CD4-positive, alpha-beta memory T cell (primary cell): ENCODE results near the gene PLPPR1. TPM values are rescaled to one million over a fixed set of nuclear protein-coding genes. Genes with fewer than 3 reads are reported as not detected.

ENCODE experiments used
- CTCF ChIA-PET: fragments of 350-600 bp; sonication (Branson Sonifier 250); formaldehyde crosslinking; loops from one replicate; lab custom pipeline; 2021; ENCODE audit warnings: inconsistent platforms; ENCODE audit not compliant: partially characterized antibody; lab: Charles Lee
- POLR2A ChIA-PET: fragments of 350-600 bp; sonication (Branson Sonifier 250); formaldehyde crosslinking; loops from one replicate; lab custom pipeline; 2021; ENCODE audit not compliant: partially characterized antibody; lab: Charles Lee
- DNase-seq, 5 donors: peaks; one replicate each; pipeline versions ENCODE4 v3.0.0 to v3.0.0-alpha.2; 2020 to 2022; ENCODE audit warnings: mixed read lengths in 1 of 5
- H3K27ac ChIP-seq: one replicate; pipeline ENCODE4 v1.7.0; 2013; ENCODE audit warnings: low read depth, low read length
- H3K27me3 ChIP-seq: 2 replicates; pipeline ENCODE4 v1.7.0; 2013; ENCODE audit warnings: mild to moderate bottlenecking, low read length, moderate library complexity; ENCODE audit not compliant: insufficient read depth
- H3K36me3 ChIP-seq: 2 replicates; pipeline ENCODE4 v1.7.0; 2013; ENCODE audit warnings: mild to moderate bottlenecking, low read length, moderate library complexity; ENCODE audit not compliant: insufficient read depth
- H3K4me1 ChIP-seq: 2 replicates; pipeline ENCODE4 v1.7.0; 2013; ENCODE audit warnings: mild to moderate bottlenecking, low read length, moderate library complexity; ENCODE audit not compliant: insufficient read depth
- H3K4me3 ChIP-seq, 2 donors: one replicate each; pipeline ENCODE4 v1.7.0; 2013; ENCODE audit warnings: low read length in 2 of 2, mild to moderate bottlenecking in 1 of 2
- H3K9me3 ChIP-seq, 2 donors: one replicate each; pipeline ENCODE4 v1.7.0; 2013; ENCODE audit warnings: low read length in 2 of 2, control low read depth in 1 of 2; ENCODE audit not compliant: control insufficient read depth in 1 of 2
- H3K27ac Mint-ChIP-seq, 7 donors: one replicate each; pipeline ENCODE4 v1.8.0; 2020 to 2021; ENCODE audit warnings: mixed read lengths in 7 of 7, mild to moderate bottlenecking in 6 of 7, inconsistent platforms in 3 of 7, moderate library complexity in 3 of 7
- H3K27me3 Mint-ChIP-seq, 2 donors: one replicate each; pipeline ENCODE4 v1.8.0; 2020 to 2021; ENCODE audit warnings: mixed read lengths in 2 of 2
- H3K36me3 Mint-ChIP-seq, 2 donors: one replicate each; pipeline ENCODE4 v1.8.0; 2020 to 2021; ENCODE audit warnings: mixed read lengths in 2 of 2, inconsistent platforms in 1 of 2, mild to moderate bottlenecking in 1 of 2
- H3K4me1 Mint-ChIP-seq, 4 donors: one replicate each; pipeline ENCODE4 v1.8.0; 2020 to 2021; ENCODE audit warnings: mixed read lengths in 4 of 4, mild to moderate bottlenecking in 1 of 4
- H3K4me3 Mint-ChIP-seq, 8 donors: one replicate each; pipeline ENCODE4 v1.8.0; 2020 to 2021; ENCODE audit warnings: mixed read lengths in 8 of 8, mild to moderate bottlenecking in 7 of 8, moderate library complexity in 6 of 8, inconsistent platforms in 3 of 8
- H3K9me3 Mint-ChIP-seq, 8 donors: one replicate each; pipeline ENCODE4 v1.8.0; 2020 to 2021; ENCODE audit warnings: mixed read lengths in 8 of 8, mild to moderate bottlenecking in 5 of 8, inconsistent platforms in 3 of 8, moderate library complexity in 1 of 8
- intact Hi-C: fragments of 100-400 bp; cut with micrococcal nuclease; formaldehyde crosslinking; loops from one replicate; pipeline ENCODE4 v1.15.1; 2023
- polyA plus RNA-seq, 2 donors: library from polyadenylated mRNA; unstranded; fragments of 300-500 nt; fragmentation: Illumina TruSeq; gene quantifications; one replicate each; pipeline ENCODE4 v1.2.3, GENCODE V29; 2021
- total RNA-seq, 2 experiments: library from RNA; stranded (reverse); gene quantifications; one replicate each; pipeline ENCODE4 v1.2.3, GENCODE V29; 2021

Gene PLPPR1
- total and polyA plus RNA-seq, 4 experiments from 2014 or later: not detected

DNA sequence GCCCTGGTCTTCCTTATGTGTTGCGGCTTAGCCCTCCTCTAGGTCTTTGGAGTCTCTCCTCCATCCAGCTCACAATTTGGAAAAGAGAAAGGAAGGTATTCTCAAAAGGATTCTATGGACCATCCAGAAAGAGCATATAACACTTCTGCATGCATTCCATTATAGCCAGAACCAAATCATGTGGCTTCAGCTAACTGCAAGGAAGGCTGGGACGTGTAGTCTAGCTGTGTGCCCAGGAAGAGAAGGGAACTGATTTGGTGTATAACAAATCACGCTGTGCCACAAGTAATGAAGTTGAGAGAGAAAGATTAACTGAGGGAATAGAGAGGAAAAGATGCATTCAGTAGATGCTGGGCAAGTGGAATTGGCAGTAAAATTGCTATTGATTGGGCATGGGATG is 43.7 kb downstream of the PLPPR1 start:
- DNase-seq: no peak
- H3K36me3 ChIP-seq: no peaks in the 10 kb centered on the region
- POLR2A ChIA-PET: no interaction called here
- CTCF ChIA-PET: no interaction called here
- intact Hi-C loops: no loop called here
- H3K27ac ChIP-seq: no peak overlapping the region
- no peaks in the 10 kb centered on the region for H3K4me1 ChIP-seq
- H3K36me3 Mint-ChIP-seq: no peaks in the 10 kb centered on the region
- no peak overlapping the region for H3K4me3 ChIP-seq
- H3K27ac Mint-ChIP-seq: no peak overlapping the region
- no peak overlapping the region for H3K4me3 Mint-ChIP-seq
- no peaks in the 10 kb centered on the region for H3K27me3 Mint-ChIP-seq
- H3K9me3 ChIP-seq: no peaks in the 10 kb centered on the region
- no peaks in the 10 kb centered on the region for H3K27me3 ChIP-seq
- H3K4me1 Mint-ChIP-seq: no peaks in the 10 kb centered on the region
- peaks cover 0 to 4% (median 0%) of the 10 kb centered on the region in 8 donors for H3K9me3 Mint-ChIP-seq

DNA sequence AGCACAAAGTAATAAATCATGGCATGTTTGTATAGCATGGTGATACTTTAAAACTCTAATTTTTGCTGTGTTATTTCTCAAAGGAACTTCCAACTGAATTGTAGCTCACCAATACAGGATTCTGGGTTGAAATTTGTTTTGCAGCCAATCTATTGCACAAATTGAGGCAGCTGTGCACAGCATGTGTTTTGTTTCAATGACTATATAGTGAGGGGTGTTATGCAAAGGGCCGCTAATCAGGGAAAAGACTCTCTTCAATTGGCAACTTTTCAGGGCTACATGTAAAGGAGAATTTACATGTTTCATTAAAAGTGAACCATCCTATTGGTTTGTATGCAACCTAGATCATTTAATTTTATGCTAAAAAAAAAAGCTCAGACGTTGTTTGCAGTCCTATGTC is 44.6 kb downstream of the PLPPR1 start:
- Histone ChIP-seq H3K4me1 (no peaks in the 10 kb centered on the region), H3K4me3 (no peak overlapping the region), H3K27ac (no peak overlapping the region), H3K9me3 (no peaks in the 10 kb centered on the region), H3K27me3 (no peaks in the 10 kb centered on the region), H3K36me3 (no peaks in the 10 kb centered on the region)
- no peak overlapping the region for H3K27ac Mint-ChIP-seq
- no peaks in the 10 kb centered on the region for H3K36me3 Mint-ChIP-seq
- intact Hi-C loops: no loop called here
- no peak for DNase-seq
- H3K4me1 Mint-ChIP-seq: no peaks in the 10 kb centered on the region
- H3K4me3 Mint-ChIP-seq: no peak overlapping the region
- POLR2A ChIA-PET: no interaction called here
- no peaks in the 10 kb centered on the region for H3K27me3 Mint-ChIP-seq
- H3K9me3 Mint-ChIP-seq: peaks cover 0 to 4% (median 0%) of the 10 kb centered on the region in 8 donors
- CTCF ChIA-PET: no interaction called here

DNA sequence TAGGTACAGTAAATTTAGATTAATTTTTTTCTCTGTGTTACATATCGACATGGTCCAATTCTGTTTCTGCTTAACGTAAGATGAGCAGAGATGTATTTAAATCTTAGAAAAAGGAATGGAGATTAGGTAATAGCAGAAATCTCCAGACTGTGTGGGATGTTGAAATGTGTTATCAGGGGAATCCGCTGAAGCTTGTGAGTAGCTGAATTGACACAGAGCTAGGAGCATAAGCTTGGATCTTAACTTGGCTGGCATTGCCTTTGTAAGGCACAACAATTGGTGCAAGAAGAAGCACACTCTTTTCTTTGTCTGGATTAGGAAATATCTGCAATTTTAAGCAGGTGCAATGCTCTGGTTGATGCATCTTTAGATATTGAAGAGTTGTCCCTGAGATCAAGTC is 53.1 kb downstream of the PLPPR1 start:
- Mint-ChIP-seq H3K36me3 (no peaks in the 10 kb centered on the region), H3K9me3 (peaks cover 0 to 4% (median 0%) of the 10 kb centered on the region in 8 donors)
- intact Hi-C loops: no loop called here

DNA sequence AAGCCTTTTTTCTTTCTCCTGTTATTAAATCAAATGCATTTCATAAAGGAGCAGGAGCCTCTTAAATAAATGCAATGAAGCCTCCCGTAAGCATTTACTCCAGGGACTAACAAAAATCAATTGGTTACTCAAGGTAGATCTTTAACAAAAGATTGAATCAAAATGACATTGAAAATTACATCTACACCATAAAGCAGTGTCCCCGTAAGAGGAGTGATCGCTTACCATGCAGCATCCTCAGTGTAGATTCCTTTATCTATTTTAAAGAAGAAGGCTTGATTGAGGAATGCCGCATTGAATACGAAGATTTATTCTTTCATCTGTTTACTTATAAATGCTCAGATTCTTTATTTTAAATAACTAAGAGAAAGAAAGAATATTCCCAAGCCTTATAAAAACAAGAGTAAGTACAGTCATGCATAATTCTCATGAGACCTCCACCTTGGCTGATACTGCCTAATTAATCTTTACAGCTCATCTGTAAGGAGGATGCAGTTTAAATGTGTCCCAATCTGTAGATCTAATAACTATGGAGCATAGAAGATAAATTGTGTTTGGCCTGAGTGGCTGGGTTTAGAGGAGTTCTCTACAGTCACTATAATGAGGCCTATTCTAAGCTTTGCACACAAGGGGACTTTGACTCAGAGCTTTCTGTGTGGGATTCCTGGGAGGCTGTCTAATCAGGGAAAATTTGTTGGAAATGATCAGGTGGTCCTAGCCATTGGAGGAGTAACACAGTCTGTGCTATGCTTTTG is 55.1 kb downstream of the PLPPR1 start:
- intact Hi-C loops: no loop called here
- ChIA-PET CTCF (no interaction called here), POLR2A (no interaction called here)
- Histone ChIP-seq H3K27me3 (no peaks in the 10 kb centered on the region), H3K4me3 (no peak overlapping the region), H3K9me3 (no peaks in the 10 kb centered on the region), H3K36me3 (no peaks in the 10 kb centered on the region), H3K27ac (no peak overlapping the region), H3K4me1 (no peaks in the 10 kb centered on the region)
- DNase-seq: no peak
- no peaks in the 10 kb centered on the region for H3K36me3 Mint-ChIP-seq
- no peak overlapping the region for H3K27ac Mint-ChIP-seq
- H3K4me3 Mint-ChIP-seq: no peak overlapping the region
- H3K9me3 Mint-ChIP-seq: peaks cover 0 to 1% (median 0%) of the 10 kb centered on the region in 8 donors
- H3K27me3 Mint-ChIP-seq: no peaks in the 10 kb centered on the region
- H3K4me1 Mint-ChIP-seq: no peaks in the 10 kb centered on the region

More for the DNA sequence above, 53.1 kb downstream of the PLPPR1 start:
- Mint-ChIP-seq H3K4me3 (no peak overlapping the region), H3K4me1 (no peaks in the 10 kb centered on the region), H3K27ac (no peak overlapping the region), H3K27me3 (no peaks in the 10 kb centered on the region)
- Histone ChIP-seq H3K4me3 (no peak overlapping the region), H3K4me1 (no peaks in the 10 kb centered on the region), H3K36me3 (no peaks in the 10 kb centered on the region), H3K9me3 (no peaks in the 10 kb centered on the region), H3K27me3 (no peaks in the 10 kb centered on the region), H3K27ac (no peak overlapping the region)
- ChIA-PET CTCF (no interaction called here), POLR2A (no interaction called here)
- DNase-seq: no peak

DNA sequence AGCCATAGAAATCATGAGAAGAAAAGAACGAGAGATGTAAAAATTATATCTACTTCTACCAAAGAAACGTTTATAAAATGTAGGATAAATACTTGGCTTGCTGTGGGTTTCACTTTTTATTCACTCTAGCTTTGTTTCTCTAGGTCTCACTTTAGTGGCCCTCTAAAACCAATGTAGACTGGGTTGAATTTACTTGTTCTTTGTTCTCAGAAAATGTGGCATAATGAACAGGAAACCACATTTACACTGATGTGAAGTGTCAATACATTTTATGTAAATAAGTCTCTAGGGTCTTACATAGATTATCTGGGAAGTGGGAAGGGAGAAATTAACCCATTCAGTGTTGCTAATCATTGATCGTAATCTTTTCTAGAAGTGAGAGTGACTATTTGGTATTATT is 58.9 kb downstream of the PLPPR1 start:
- ChIA-PET CTCF (no interaction called here), POLR2A (no interaction called here)
- Histone ChIP-seq H3K36me3 (no peaks in the 10 kb centered on the region), H3K4me3 (no peak overlapping the region), H3K4me1 (no peaks in the 10 kb centered on the region), H3K27me3 (no peaks in the 10 kb centered on the region), H3K27ac (no peak overlapping the region), H3K9me3 (no peaks in the 10 kb centered on the region)
- intact Hi-C loops: no loop called here
- H3K27me3 Mint-ChIP-seq: no peaks in the 10 kb centered on the region
- H3K4me1 Mint-ChIP-seq: no peaks in the 10 kb centered on the region
- H3K27ac Mint-ChIP-seq: no peak overlapping the region
- no peaks in the 10 kb centered on the region for H3K36me3 Mint-ChIP-seq
- H3K4me3 Mint-ChIP-seq: no peak overlapping the region
- peaks cover 0 to 3% (median 0%) of the 10 kb centered on the region in 8 donors for H3K9me3 Mint-ChIP-seq
- DNase-seq: no peak

DNA sequence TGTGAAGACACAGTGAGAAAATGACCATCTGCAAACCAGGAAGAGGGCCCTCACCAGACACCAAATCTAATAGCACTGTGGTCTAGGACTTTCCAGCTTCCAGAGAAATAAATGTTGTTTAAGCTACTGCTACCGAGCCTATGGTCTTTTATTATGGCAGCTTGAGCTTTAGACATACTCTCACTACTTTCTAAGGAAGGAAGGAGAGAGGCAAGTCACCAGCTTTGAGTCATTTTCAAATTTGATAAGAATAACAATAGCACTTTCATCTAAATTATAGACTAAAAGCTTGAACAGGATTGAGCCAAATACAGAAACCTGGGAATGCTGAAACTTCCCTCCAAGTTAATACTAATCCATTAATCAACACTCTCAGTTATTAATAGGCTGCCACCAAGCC is 64.4 kb downstream of the PLPPR1 start:
- Mint-ChIP-seq H3K4me3 (no peak overlapping the region), H3K4me1 (no peaks in the 10 kb centered on the region), H3K36me3 (no peaks in the 10 kb centered on the region), H3K27ac (no peak overlapping the region), H3K9me3 (peaks cover 0 to 6% (median 1%) of the 10 kb centered on the region in 8 donors), H3K27me3 (no peaks in the 10 kb centered on the region)
- Histone ChIP-seq H3K4me3 (no peak overlapping the region), H3K27me3 (no peaks in the 10 kb centered on the region), H3K36me3 (no peaks in the 10 kb centered on the region), H3K9me3 (no peaks in the 10 kb centered on the region), H3K27ac (no peak overlapping the region), H3K4me1 (no peaks in the 10 kb centered on the region)
- ChIA-PET POLR2A (no interaction called here), CTCF (no interaction called here)
- intact Hi-C loops: no loop called here
- no peak for DNase-seq

DNA sequence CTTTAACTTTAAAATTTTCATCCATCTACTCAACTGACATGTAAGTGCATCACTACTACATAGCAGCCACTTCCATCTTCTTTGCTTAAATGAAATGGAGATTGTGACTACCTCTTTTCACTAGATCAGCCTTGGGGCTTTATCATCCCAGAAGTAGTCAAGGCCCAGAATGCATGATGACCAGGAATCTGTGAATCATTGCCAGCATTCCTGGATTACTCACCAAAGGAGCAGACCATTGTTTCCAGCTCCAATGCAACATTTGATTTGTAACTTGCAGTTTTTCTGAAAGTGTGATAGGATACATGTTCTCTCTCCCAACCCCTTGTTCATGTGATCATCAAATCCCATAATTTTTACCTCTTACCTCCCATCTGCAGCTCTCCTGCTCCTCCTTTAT is 65.1 kb downstream of the PLPPR1 start:
- peaks cover 0 to 8% (median 1%) of the 10 kb centered on the region in 8 donors for H3K9me3 Mint-ChIP-seq
- no peak overlapping the region for H3K4me3 Mint-ChIP-seq
- ChIA-PET CTCF (no interaction called here), POLR2A (no interaction called here)
- no peak overlapping the region for H3K4me3 ChIP-seq
- intact Hi-C loops: no loop called here
- no peak overlapping the region for H3K27ac Mint-ChIP-seq
- H3K36me3 ChIP-seq: no peaks in the 10 kb centered on the region
- no peaks in the 10 kb centered on the region for H3K9me3 ChIP-seq
- no peaks in the 10 kb centered on the region for H3K27me3 Mint-ChIP-seq
- no peak for DNase-seq
- no peaks in the 10 kb centered on the region for H3K4me1 Mint-ChIP-seq
- H3K27ac ChIP-seq: no peak overlapping the region
- H3K36me3 Mint-ChIP-seq: no peaks in the 10 kb centered on the region
- no peaks in the 10 kb centered on the region for H3K27me3 ChIP-seq
- H3K4me1 ChIP-seq: no peaks in the 10 kb centered on the region
